ENCODE results near the gene PPP1R36.

DNA sequence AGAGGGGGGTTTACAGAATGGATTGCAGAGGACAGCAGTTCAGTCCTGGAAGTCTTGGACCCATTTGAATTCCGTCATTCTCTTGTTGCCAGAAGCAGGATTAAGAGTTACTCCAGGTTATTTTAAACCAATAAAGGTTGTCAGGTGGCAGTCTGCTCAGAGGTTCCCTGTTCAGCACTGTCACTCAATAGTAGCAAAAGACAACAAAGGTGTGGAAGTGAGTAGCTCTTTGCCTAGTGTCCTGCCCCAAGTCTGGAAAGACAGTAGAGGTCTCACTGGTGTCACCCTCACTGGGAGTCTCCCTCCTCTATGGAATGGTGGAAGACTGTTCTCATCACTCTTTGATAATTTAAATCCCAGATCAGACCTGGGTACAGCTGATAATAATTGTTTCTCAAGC, 81.0 kb downstream of the PPP1R36 start:
- TF ChIP-seq GATA2 (IDR thresholded peaks at IDR 0.05; ENCODE audit: low read depth, low read length) (no peak), GATA3 (IDR thresholded peaks at IDR 0.05; ENCODE audit: low read depth, low read length) (no peak)
